22Rv1 (cell line): ENCODE results near the gene RS1.

Source experiments
- CTCF ChIP-seq: fragments of 450-650 bp; IDR thresholded peaks from 2 replicates; pipeline ENCODE4 v1.5.1; 2017; ENCODE audit warnings: mild to moderate bottlenecking
- ZFX ChIP-seq: fragments of 450-650 bp; IDR thresholded peaks from 2 replicates; pipeline ENCODE4 v1.6.1; 2017; ENCODE audit warnings: antibody characterized with exemption, borderline replicate concordance

GRCh38 chrX:18607966-18608365 lies 63.9 kb downstream of the RS1 start:
- TF ChIP-seq CTCF (no peak), ZFX (no peak)
